GM18861 (cell line): ENCODE results near the gene CDCP1.
"Not testable (repeated sequence)": the region's sequence is repeated elsewhere in the genome, so short reads cannot be mapped to it uniquely, and the experiment has no call there.

Experiments
- ATAC-seq: cut with Tn5 transposase; IDR thresholded peaks from one replicate; pipeline ENCODE4 v1.9.1; 2021; ENCODE audit not compliant: unreplicated experiment

The CDCP1 gene

GRCh38 chr3:45173776-45174175 is 27.6 kb upstream of the CDCP1 start:
- ATAC-seq = no peak

- no peak for ATAC-seq
Observed at GRCh38 chr3:45171283-45171682, 25.1 kb upstream of the CDCP1 start.

- ATAC-seq = no peak
Observed at GRCh38 chr3:45170096-45170495, 23.9 kb upstream of the CDCP1 start.

GRCh38 chr3:45169125-45169904 is 23.1 kb upstream of the CDCP1 start:
- ATAC-seq = no peak

GRCh38 chr3:45168451-45168850 is 22.3 kb upstream of the CDCP1 start:
- no peak for ATAC-seq

GRCh38 chr3:45167011-45167911 is 21.1 kb upstream of the CDCP1 start:
- peak; percentile 54 for ATAC-seq

- ATAC-seq = no peak
Observed at GRCh38 chr3:45166321-45166879, 20.2 kb upstream of the CDCP1 start.

- ATAC-seq = no peak
Observed at GRCh38 chr3:45165497-45166283, 19.5 kb upstream of the CDCP1 start.

- ATAC-seq = no peak
Observed at GRCh38 chr3:45164056-45164455, 17.9 kb upstream of the CDCP1 start.

- no peak for ATAC-seq
Observed at GRCh38 chr3:45163481-45163880, 17.3 kb upstream of the CDCP1 start.

GRCh38 chr3:45154641-45155147 is 8.5 kb upstream of the CDCP1 start:
- ATAC-seq = no peak

- no peak for ATAC-seq
Observed at GRCh38 chr3:45153658-45154437, 7.7 kb upstream of the CDCP1 start.

GRCh38 chr3:45152307-45152706 is 6.1 kb upstream of the CDCP1 start:
- ATAC-seq = no peak

- ATAC-seq = no peak
Observed at GRCh38 chr3:45151100-45151499, 4.9 kb upstream of the CDCP1 start.

GRCh38 chr3:45148921-45149320 is 2.7 kb upstream of the CDCP1 start:
- no peak for ATAC-seq

GRCh38 chr3:45145223-45145622 is 955 bp downstream of the CDCP1 start:
- ATAC-seq = no peak

GRCh38 chr3:45143673-45144671 is 2.2 kb downstream of the CDCP1 start:
- peak; percentile 74 for ATAC-seq

- ATAC-seq = not testable (repeated sequence)
Observed at GRCh38 chr3:45140770-45141155, 5.4 kb downstream of the CDCP1 start.
